GM19397 (cell line): ENCODE measurements around the gene UNC5C.

Source experiments
- ATAC-seq: cut with Tn5 transposase; IDR thresholded peaks from one replicate; pipeline ENCODE4 v1.9.1; 2021; ENCODE audit warnings: mild to moderate bottlenecking, moderate library complexity; ENCODE audit not compliant: unreplicated experiment

UNC5C gene

DNA sequence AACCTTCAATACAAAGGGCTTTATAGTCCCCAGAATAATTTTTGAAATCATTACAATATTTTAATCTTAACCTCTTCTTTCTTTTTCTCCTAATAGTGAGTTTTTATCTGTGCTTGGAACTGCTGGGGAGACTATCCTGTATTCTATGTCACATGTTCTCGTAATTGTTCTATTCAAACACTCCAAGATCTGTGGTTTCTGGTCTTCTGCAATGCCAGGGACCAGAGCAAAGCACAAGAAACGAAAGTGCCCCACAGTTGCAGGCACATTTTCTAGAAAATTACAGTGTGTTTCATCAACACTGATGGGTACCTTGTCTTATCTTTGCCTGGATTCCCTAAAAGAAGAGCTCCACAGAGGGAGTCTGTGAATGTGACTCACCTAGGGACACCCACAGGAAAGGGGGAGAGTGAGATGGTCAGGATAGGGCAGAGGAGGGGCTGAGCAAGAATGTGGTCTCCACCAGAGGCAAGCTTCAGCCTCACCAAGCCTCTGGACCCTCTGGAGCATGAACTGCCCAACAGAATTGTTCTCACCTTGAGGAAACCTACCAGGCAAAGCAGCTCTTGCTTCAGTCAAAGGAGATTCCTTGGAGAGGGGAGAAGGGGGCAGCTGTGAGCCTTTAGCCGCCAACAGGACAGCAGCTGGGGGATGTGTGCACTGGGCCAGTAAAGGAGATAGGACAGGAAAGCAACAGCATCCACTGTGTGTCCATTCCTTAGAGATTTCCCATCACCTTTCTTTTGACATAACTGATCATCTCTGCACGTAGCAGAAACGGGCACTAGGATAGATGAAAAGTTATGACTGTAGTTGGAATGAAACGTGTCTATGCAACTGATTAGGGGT, 25.9 kb downstream of the UNC5C start:
- no peak for ATAC-seq

DNA sequence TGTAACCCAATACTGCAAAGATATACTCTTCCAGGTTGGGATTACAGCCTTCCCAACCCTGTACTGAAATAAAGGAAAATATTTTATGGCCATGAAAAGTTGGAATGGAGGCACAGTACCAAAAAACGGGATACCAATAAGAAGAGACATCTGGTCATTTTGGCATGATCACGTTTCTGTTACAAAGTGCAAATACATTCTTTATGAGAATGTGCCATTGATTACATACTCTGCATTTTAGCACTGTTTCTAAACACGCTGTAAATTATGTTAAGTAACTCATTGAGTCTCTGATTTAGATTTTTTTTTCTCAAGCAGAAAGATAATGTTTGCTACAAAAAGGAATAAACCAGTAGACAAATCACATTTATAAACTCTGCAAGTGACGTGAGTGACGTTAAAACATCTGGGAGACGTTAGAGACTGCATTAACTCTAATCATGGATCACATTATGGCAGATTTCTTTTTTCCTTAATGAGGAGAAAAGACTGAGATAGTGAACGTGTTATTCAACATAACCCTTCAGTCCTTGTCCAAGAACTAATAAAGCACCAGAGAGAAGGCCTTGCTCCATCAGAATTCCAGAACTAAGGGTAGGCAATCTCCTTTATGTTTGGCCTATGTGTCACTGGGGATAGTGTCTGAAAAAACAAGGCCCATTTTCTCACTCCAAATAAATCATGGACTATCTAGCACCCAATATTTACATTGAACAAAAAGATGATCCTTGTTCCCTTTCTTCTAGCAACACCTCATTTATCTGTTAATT, 31.0 kb downstream of the UNC5C start:
- ATAC-seq: no peak

DNA sequence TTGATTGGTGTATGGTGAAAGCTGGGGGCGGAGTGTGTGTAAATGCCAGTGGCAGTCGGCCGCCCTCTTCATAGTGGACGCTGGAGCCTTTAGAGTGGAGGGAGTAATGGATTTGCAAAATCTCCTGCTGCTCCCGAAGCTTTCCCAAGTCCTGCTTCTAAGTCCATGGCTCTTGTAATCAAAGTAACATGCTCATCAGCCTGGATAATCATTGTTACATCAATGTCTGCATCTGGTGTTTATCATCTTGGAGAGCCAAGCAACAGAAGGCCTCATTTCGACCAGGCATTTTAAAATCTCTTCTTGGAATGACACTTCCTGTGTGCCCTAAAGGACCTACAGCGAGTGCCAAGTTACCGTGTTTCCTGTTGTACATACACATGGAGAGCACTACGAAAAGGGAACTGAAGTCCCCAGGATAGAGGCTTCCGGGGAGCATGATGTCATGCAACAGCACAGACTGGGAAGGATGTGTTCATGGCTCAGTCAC, 32.2 kb downstream of the UNC5C start:
- ATAC-seq: no peak

DNA sequence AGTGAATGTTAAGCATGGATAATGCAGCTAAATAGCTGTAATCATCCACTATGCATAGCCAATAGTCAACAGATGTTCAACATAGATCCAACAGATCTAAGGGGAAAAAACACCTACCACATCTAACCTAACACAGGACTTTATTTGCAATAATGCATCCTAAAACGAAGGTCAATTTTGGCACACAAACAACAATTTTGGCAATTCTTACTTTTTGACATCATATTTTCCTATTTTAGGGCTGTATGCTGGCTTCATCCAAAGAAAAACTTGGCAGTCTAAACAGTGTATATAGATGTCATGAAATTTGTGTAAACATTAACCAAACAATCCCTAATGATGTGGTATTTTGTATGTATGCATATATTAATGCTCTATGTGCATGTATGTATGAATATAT, 33.2 kb downstream of the UNC5C start:
- ATAC-seq: no peak

DNA sequence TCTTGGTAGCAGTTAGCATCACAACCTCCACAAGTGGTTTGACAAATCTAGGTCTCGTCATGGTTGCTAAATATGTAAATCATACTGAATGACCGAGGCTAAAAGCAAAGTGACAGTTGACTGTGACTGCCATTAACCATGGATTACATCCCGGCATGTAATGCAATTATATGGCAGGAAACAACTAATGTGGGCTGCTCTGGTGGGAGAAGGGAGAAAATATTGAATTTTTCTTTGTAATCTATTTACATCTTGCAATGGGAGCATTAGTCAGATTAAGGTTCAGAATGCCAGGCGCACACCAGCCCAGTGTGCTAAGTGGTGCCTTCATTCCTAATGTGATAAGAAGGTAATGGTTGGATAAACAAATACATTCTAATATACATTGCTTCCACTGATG, 35.8 kb downstream of the UNC5C start:
- no peak for ATAC-seq

DNA sequence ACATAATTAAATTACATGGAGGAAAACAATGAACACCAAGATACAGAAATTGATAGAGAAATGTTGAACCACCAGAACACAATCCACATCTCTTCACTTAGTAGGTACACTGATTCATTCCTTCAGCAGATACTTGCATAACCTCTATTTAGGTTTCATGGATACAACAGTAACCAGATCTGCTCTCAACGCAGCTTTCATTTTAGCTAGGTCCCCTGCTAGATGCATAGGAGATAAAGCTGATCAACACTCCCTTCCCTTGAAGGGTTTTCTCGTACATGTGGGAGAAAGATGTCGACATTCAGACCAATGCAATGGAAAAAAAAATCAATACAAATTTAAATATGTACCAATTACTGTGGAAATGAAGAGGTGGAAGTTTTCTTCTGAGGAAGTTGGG, 37.3 kb downstream of the UNC5C start:
- no peak for ATAC-seq

DNA sequence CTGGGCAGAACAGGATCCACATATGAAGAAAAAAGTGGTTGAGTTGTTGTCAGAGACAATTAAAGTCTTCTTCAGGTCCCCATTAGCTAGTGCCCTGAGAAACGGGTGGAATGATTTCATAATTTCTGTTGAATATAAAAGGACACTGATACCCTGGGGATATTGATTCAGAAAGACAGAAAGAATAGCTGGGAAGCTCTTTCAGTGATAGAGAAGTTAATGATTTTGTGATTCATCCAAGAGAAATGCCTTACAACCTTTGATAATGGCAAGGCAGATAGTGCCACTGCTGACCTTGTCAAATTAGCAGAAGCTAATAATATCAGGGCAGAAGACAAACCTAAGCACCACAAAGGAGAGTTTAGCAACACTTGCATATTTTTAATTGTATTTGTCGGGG, 37.9 kb downstream of the UNC5C start:
- no peak for ATAC-seq

DNA sequence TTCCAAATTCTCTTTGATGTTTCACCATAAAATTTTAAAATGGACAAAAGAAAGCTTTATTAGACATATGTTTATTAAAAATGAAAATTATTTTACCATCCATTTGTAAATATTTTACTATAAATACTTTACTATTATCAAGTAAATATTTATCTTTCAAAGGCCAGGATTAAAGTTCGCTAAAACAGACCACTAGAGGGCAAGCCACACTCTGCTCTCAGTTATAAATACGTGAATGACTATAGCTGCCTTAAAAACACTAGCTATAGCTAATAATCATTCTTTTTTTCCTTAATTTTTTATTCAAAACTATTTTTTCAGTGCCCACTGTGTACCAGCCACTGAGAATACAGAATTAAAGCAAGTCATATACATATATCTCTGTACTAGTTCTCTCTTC, 38.6 kb downstream of the UNC5C start:
- peak; percentile 57 for ATAC-seq

DNA sequence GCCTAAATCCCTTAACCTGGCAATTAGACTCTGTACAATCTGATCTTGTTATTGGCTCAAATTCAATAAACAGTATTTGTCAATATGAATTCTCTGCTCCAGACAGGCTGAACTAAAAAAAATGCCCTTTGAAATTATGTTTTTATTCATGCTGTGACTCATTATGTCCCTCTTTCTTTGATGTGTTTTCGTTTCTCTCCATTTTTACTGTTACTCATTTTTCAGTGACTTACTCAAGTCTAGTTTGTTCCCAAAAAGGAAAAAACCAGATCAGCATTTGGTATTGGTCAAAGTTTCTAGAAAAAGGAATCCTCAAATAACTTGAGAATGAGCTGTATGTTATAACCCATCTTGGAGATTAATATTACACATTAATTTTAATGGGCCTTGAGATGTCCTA, 40.4 kb downstream of the UNC5C start:
- ATAC-seq: no peak

DNA sequence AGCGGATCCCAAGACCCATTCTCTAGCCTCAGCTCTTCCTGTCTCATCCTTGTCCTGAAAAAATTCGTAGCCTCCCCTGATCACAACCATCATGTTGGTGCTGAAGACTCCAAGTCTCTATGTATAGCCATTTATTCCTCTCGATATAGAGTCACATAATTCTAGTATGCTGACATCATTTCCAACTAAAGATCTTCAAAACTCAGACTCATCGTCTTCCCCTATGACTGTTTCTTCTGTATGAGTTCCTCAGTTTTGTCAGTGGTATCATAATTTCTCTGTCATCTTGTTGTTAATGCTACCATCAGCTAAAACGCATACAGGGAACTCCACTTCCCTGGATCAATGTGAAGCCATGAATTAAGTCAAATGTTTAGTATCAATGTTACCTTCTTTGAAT, 41.2 kb downstream of the UNC5C start:
- ATAC-seq: no peak

DNA sequence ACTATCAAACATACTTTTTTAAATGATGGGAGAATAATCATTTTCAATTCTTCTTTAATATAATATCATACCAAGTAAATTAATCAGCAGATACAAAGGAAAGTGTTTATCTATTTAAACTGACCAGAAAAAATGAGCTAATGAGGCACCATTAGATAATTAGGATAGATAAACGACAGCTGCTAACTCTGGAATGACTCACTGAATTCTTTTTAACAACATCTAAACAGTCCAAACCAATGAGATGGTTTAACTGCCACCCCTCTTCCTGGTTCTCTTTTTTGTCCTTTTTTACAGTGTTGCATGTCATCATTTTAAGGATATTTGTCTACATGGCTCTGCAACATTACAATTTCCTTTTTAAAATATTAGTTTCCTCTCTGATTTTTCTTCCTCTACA, 41.6 kb downstream of the UNC5C start:
- ATAC-seq: no peak

DNA sequence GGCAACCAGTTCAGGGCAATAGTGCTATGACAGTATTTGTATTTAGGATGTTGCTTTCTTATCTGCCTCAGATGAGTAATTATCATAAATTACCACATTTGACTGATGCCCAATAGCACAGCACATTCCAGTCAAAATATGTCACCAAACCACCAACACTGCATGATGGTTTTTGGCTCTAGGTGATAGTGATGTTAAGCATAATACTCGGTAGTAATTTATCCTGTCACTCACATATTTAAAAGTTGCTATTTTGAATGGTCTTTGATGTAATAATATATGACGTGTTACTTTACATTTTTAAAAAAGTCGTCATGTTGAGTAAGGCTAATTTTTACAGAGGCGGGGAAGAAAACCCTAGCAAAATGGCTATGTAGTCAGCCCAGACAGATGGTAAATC, 42.5 kb downstream of the UNC5C start:
- ATAC-seq: no peak

DNA sequence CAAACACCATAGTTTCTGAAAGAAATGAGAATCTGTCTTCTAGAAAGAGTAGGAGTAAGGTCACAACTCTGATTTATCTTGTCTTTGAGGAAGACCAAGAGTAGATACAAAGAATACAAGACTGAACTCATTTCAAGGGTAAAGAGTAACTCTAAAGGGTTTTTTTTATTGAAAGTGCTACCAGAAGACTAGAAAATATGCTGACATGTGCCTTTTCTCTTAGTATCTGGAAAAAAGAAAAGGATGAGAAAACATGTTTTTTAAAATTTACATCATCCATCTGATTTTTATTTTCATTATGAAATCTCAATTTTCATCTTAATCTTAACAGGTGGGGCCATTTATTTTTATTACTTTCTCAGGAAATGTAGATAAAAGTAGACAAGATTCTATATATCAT, 43.0 kb downstream of the UNC5C start:
- no peak for ATAC-seq

DNA sequence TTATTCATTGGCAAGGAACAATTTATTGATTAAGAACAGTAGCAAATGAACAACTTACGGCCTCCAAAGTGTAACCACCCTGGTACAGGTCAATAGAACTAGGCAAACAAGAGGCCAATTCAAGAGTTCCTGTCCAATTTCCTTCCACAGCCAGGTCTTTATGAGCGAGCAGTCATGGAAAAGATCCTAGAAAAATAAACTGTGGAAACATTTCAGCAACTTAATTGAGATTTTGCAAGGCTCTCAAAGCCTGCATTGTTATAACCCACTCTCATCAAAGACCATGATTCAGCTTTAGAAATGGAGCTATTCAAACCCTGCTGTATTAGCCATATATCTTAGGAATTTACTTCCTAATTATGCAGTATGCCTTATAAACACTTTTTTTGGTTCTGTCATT, 43.6 kb downstream of the UNC5C start:
- no peak for ATAC-seq

DNA sequence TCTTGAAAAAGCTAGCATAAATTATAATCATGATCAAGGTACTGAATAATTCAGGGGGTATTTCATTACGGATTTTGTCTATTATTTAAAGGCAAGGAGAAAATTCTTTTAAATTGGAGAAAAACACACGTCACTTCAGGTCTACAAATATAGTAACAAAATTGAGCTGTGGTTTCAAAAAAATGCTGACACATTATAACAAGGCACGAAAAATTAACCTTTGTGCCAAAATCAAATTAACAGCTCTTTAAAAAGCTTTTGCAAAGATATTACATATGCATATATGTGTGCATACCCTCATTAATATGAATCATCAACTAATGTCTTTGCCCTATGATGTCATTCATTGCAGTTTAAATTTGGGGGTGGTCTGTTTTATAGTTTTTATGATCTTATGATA, 44.3 kb downstream of the UNC5C start:
- ATAC-seq: no peak

DNA sequence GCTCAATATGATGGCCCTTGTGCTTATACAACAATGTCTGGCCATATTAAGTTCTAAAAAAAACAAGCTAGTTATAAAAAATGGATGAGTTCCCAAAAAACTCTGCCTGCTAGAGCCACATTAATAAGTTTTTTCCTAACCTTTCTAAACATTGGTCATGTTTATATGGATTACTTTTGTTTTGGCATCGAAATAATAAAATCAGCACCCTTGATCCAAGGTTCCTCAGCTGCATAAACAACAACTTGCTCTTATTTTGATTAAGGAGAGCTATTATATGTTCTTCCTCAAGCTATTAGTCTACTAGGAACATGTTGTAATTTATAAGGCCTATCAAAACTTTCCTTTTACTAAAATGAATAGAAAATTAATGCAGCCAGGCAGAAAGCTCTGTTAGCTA, 48.4 kb downstream of the UNC5C start:
- no peak for ATAC-seq

DNA sequence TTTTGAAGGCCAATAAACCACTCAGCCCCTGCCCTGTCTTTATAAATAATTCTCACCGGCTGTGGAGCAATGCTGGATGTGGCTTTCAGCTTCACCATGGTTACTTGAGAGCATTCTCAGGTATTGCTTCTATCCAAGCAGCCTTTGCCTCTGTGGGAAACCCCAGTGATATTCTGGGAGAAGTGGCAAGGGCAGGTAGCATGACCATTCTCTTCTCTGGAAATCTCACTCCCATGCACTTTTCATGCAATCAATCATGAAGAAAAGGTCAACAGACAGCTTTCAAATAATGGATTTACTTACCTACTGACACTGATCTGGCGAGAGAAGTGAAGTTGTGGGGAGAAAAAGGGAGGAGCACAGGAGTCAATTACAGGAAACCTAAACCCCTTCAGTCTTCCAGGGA, 49.5 kb downstream of the UNC5C start:
- ATAC-seq: no peak

DNA sequence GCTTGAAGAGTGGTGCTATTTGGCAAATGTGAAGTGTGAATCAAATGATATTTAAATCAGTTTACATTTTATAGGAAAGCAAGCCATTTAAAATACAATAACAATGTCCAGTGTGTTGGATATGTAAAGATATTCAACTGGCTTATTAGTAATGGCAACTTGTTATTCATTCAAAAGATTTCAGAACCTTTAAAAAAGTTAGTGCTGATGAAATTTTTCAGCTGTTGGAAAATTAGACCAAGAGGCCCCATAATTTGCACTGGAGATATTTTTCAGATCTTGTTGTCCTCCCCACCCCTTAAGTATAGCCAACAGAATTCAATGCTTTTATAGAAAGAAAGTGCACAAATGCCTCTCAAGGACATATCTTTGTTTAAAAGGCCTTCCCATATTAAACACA, 54.6 kb downstream of the UNC5C start:
- ATAC-seq: no peak

DNA sequence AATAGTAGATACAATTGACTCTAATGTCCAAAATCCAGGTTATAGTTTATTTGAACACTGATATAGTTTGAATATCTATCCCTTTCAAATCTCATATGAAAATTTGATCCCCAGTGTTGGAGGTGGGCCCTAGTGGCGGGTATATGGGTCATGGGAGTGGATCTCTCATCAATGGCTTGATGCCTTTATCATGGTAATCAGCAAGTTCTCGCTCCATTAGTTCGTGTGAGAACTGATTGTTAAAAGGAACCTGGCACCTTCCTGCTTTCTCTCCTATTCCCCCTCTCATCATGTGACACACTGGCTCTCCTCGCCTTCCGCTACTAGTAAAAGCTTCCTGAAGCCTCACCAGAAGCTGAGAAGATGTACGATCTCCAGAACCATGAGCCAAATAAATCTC, 70.1 kb downstream of the UNC5C start:
- ATAC-seq: no peak

DNA sequence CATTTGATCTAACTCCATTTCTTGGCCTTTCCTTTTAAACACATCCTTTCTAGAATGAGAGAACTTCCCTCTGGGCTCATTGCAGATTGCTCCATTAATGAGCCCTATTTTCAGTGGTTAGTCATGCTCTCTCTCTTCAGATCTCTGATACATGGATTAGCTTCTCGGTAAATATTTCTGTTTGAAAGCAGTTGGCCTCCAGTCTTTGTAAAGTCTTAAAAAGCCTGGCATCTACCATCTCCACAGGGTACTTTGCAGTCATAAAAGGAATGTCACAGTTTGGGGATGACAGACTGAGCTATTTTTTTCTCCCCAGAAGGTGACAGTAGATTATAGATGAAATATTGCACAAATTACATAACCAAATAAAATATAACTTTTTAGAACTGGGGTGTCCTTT, 72.7 kb downstream of the UNC5C start:
- no peak for ATAC-seq

DNA sequence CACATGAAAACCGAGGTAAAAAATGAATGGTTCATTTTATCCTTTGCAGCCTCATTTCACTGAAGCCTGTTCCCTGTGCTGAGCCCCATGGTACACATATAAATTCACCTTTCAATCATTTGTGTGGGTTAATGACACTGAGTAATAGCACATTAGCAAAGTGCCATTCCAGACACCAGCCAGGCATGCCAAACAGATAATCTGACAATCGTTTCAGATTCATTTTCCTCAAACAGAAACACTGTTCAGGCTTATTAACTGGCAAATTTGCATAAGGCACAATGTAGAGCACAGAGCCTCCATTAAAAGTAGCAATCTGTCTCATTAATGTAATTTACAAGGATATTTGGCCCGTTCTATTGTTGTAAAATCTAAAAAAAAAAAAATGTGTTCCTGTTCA, 76.2 kb downstream of the UNC5C start:
- ATAC-seq: no peak

DNA sequence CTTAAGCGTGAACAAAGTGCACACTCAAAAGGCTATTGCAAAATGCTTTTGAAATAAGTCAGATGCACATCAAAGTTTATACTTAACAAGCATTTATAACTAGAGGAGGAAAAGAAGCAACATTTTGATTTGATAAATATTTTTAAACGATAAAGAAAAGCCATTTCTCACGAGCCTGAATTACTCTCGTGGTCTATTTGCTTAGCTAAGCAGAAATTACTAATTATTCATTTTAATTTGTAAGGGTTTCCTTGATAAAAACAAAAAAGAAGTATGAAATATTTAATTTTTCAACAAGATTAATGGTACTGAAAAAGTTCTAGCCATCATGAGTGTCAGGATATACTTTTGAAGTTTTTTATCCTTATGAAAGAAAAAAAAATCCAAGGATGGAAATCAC, 78.2 kb downstream of the UNC5C start:
- ATAC-seq: no peak
